Measurements from ENCODE around the gene HABP2.
A peak's percentile ranks its signal among the peaks of the same experiment; 100 is the strongest.

HABP2 gene

GRCh38 chr10:113533801-113534200 lies 19.1 kb upstream of the HABP2 start:
- TF ChIP-seq CTCF (IDR thresholded peaks at IDR 0.05; ENCODE audit: low read depth, low read length, missing control alignments): no peak
- H3K36me3 ChIP-seq (replicated peaks): no peaks in the 10 kb centered on the region
- H3K27me3 ChIP-seq (replicated peaks): no peaks in the 10 kb centered on the region
- in situ Hi-C loops (cut with HindIII; ENCODE audit: low pct_ligation_motif_present, low sequenced_read_pairs): no loop called here
- H3K4me3 ChIP-seq (ENCODE audit: low read depth, low read length): no peak overlapping the region
- no peak for DNase-seq
- H3K27ac ChIP-seq: no peak overlapping the region

GRCh38 chr10:113534423-113534822 lies 18.4 kb upstream of the HABP2 start:
- DNase-seq: no peak
- Histone ChIP-seq H3K27ac (no peak overlapping the region), H3K27me3 (replicated peaks) (no peaks in the 10 kb centered on the region), H3K36me3 (replicated peaks) (no peaks in the 10 kb centered on the region), H3K4me3 (ENCODE audit: low read depth, low read length) (no peak overlapping the region)
- TF ChIP-seq CTCF (IDR thresholded peaks at IDR 0.05; ENCODE audit: low read depth, low read length, missing control alignments): no peak
- in situ Hi-C loops (cut with HindIII; ENCODE audit: low pct_ligation_motif_present, low sequenced_read_pairs): no loop called here

- no peak for DNase-seq
- no peaks in the 10 kb centered on the region for H3K27me3 ChIP-seq (replicated peaks)
- in situ Hi-C loops (cut with HindIII; ENCODE audit: low pct_ligation_motif_present, low sequenced_read_pairs): no loop called here
- no peaks in the 10 kb centered on the region for H3K36me3 ChIP-seq (replicated peaks)
- no peak overlapping the region for H3K27ac ChIP-seq
- no peak overlapping the region for H3K4me3 ChIP-seq (ENCODE audit: low read depth, low read length)
- TF ChIP-seq CTCF (IDR thresholded peaks at IDR 0.05; ENCODE audit: low read depth, low read length, missing control alignments): no peak
Observed at GRCh38 chr10:113537672-113538071, 15.2 kb upstream of the HABP2 start.

GRCh38 chr10:113538151-113538550 lies 14.7 kb upstream of the HABP2 start:
- TF ChIP-seq CTCF (IDR thresholded peaks at IDR 0.05; ENCODE audit: low read depth, low read length, missing control alignments): no peak
- DNase-seq: no peak
- in situ Hi-C loops (cut with HindIII; ENCODE audit: low pct_ligation_motif_present, low sequenced_read_pairs): no loop called here
- Histone ChIP-seq H3K27ac (no peak overlapping the region), H3K4me3 (ENCODE audit: low read depth, low read length) (no peak overlapping the region), H3K36me3 (replicated peaks) (no peaks in the 10 kb centered on the region), H3K27me3 (replicated peaks) (no peaks in the 10 kb centered on the region)

- Histone ChIP-seq H3K4me3 (ENCODE audit: low read depth, low read length) (no peak overlapping the region), H3K36me3 (replicated peaks) (no peaks in the 10 kb centered on the region), H3K27ac (no peak overlapping the region), H3K27me3 (replicated peaks) (no peaks in the 10 kb centered on the region)
- no peak for TF ChIP-seq CTCF (IDR thresholded peaks at IDR 0.05; ENCODE audit: low read depth, low read length, missing control alignments)
- in situ Hi-C loops (cut with HindIII; ENCODE audit: low pct_ligation_motif_present, low sequenced_read_pairs): no loop called here
- DNase-seq: peak; percentile 58
Observed at GRCh38 chr10:113539789-113540188, 13.1 kb upstream of the HABP2 start.

- no peak for TF ChIP-seq CTCF (IDR thresholded peaks at IDR 0.05; ENCODE audit: low read depth, low read length, missing control alignments)
- no peak for DNase-seq
- no peaks in the 10 kb centered on the region for H3K36me3 ChIP-seq (replicated peaks)
- no peak overlapping the region for H3K4me3 ChIP-seq (ENCODE audit: low read depth, low read length)
- no peaks in the 10 kb centered on the region for H3K27me3 ChIP-seq (replicated peaks)
- in situ Hi-C loops (cut with HindIII; ENCODE audit: low pct_ligation_motif_present, low sequenced_read_pairs): no loop called here
- H3K27ac ChIP-seq: no peak overlapping the region
Observed at GRCh38 chr10:113540845-113541548, 11.9 kb upstream of the HABP2 start.

Data from brain microvascular endothelial cell (primary cell).